Measurements from ENCODE around the gene SORCS2. TPM values are rescaled to one million over a fixed set of nuclear protein-coding genes. Genes with fewer than 3 reads are reported as not detected.

Gene SORCS2
- total RNA-seq, 1 experiment from 2014 or later, result not detected

- POLR2A ChIA-PET, result interaction anchor here (1.6 kb wide), 1 partner anchor 30 kb away, joined by 4 read pairs; no protein-coding TSS in a partner anchor
- no TSS peak for BruUV-seq (replicated peaks)
Observed at GRCh38 chr4:7515390-7515902, 323.1 kb downstream of the SORCS2 start.

GRCh38 chr4:7516096-7516772 lies 323.9 kb downstream of the SORCS2 start:
- H3K27me3 Mint-ChIP-seq (ENCODE audit: insufficient read depth, unreplicated experiment), result peaks cover 50% of the 10 kb centered on the region
- CTCF ChIA-PET, result no interaction called here
- no peak overlapping the region for H3K27ac Mint-ChIP-seq (ENCODE audit: low read depth, unreplicated experiment)
- POLR2A ChIA-PET, result no interaction called here
- peaks cover 7% of the 10 kb centered on the region for H3K4me1 Mint-ChIP-seq (ENCODE audit: insufficient read depth, unreplicated experiment)
- intact Hi-C loops (cut with micrococcal nuclease), result no loop called here
- TF ChIP-seq CTCF (IDR thresholded peaks at IDR 0.05; ENCODE audit: unreplicated experiment), result no peak
- H3K9me3 Mint-ChIP-seq (ENCODE audit: unreplicated experiment), result no peaks in the 10 kb centered on the region
- H3K36me3 Mint-ChIP-seq (ENCODE audit: insufficient read depth, unreplicated experiment), result no peaks in the 10 kb centered on the region
- DNase-seq (ENCODE audit: unreplicated experiment), result no peak
- no TSS peak for BruUV-seq (replicated peaks)
- H3K4me3 Mint-ChIP-seq (ENCODE audit: unreplicated experiment), result no peak overlapping the region

More at GRCh38 chr4:7515390-7515902, 323.1 kb downstream of the SORCS2 start:
- CTCF ChIA-PET, result no interaction called here
- intact Hi-C loops (cut with micrococcal nuclease), result no loop called here
- DNase-seq (ENCODE audit: unreplicated experiment), result no peak
- Mint-ChIP-seq H3K27ac (ENCODE audit: low read depth, unreplicated experiment) (no peak overlapping the region), H3K36me3 (ENCODE audit: insufficient read depth, unreplicated experiment) (no peaks in the 10 kb centered on the region), H3K9me3 (ENCODE audit: unreplicated experiment) (no peaks in the 10 kb centered on the region), H3K27me3 (ENCODE audit: insufficient read depth, unreplicated experiment) (peaks cover 50% of the 10 kb centered on the region), H3K4me3 (ENCODE audit: unreplicated experiment) (no peak overlapping the region), H3K4me1 (ENCODE audit: insufficient read depth, unreplicated experiment) (peaks cover 7% of the 10 kb centered on the region)
- no peak for TF ChIP-seq CTCF (IDR thresholded peaks at IDR 0.05; ENCODE audit: unreplicated experiment)

GRCh38 chr4:7516773-7517144 lies 324.4 kb downstream of the SORCS2 start:
- CTCF ChIA-PET, result no interaction called here
- BruUV-seq (replicated peaks), result no TSS peak
- Mint-ChIP-seq H3K36me3 (ENCODE audit: insufficient read depth, unreplicated experiment) (no peaks in the 10 kb centered on the region), H3K4me1 (ENCODE audit: insufficient read depth, unreplicated experiment) (peaks cover 7% of the 10 kb centered on the region), H3K9me3 (ENCODE audit: unreplicated experiment) (no peaks in the 10 kb centered on the region), H3K27ac (ENCODE audit: low read depth, unreplicated experiment) (no peak overlapping the region), H3K4me3 (ENCODE audit: unreplicated experiment) (no peak overlapping the region), H3K27me3 (ENCODE audit: insufficient read depth, unreplicated experiment) (peaks cover 51% of the 10 kb centered on the region)
- POLR2A ChIA-PET, result interaction anchor here (0.7 kb wide), 1 partner anchor 51 kb away, joined by 3 read pairs; no protein-coding TSS in a partner anchor
- intact Hi-C loops (cut with micrococcal nuclease), result no loop called here
- no peak for TF ChIP-seq CTCF (IDR thresholded peaks at IDR 0.05; ENCODE audit: unreplicated experiment)
- DNase-seq (ENCODE audit: unreplicated experiment), result no peak

GRCh38 chr4:7518871-7519637 lies 326.7 kb downstream of the SORCS2 start:
- Mint-ChIP-seq H3K9me3 (ENCODE audit: unreplicated experiment) (no peaks in the 10 kb centered on the region), H3K4me3 (ENCODE audit: unreplicated experiment) (no peak overlapping the region), H3K27me3 (ENCODE audit: insufficient read depth, unreplicated experiment) (peaks cover 74% of the 10 kb centered on the region), H3K36me3 (ENCODE audit: insufficient read depth, unreplicated experiment) (no peaks in the 10 kb centered on the region), H3K27ac (ENCODE audit: low read depth, unreplicated experiment) (no peak overlapping the region), H3K4me1 (ENCODE audit: insufficient read depth, unreplicated experiment) (peaks cover 2% of the 10 kb centered on the region)
- no peak for TF ChIP-seq CTCF (IDR thresholded peaks at IDR 0.05; ENCODE audit: unreplicated experiment)
- BruUV-seq (replicated peaks), result no TSS peak
- ChIA-PET POLR2A (no interaction called here), CTCF (interaction anchor here (0.6 to 0.8 kb wide), 2 partner anchors 201 to 361 kb away, joined by 3 read pairs; no protein-coding TSS in a partner anchor)
- DNase-seq (ENCODE audit: unreplicated experiment), result no peak
- intact Hi-C loops (cut with micrococcal nuclease), result no loop called here

All from MCF 10A (cell line).